Measurements from ENCODE around the gene SERPINB2.

SERPINB2 gene

GRCh38 chr18:63887424-63887823 lies at the start of gene SERPINB2:
Gene SERPINB2, plus strand, starts transcription at chr18:63887705. Its CDS starts 3,740 bp downstream, at chr18:63891445.
- no peak for DNase-seq

- no peak for DNase-seq
These were observed 44.5 kb upstream of the SERPINB2 start for GRCh38 chr18:63843008-63843407.

- no peak for DNase-seq
These were observed 43.3 kb upstream of the SERPINB2 start for GRCh38 chr18:63844254-63844653.

- DNase-seq, result no peak
These were observed 39.3 kb upstream of the SERPINB2 start for GRCh38 chr18:63848159-63848558.

GRCh38 chr18:63850020-63850419 lies 37.5 kb upstream of the SERPINB2 start:
- DNase-seq, result no peak

- no peak for DNase-seq
These were observed 36.9 kb upstream of the SERPINB2 start for GRCh38 chr18:63850636-63851035.

- DNase-seq, result no peak
These were observed 29.0 kb upstream of the SERPINB2 start for GRCh38 chr18:63858456-63858855.

- DNase-seq, result no peak
These were observed 27.6 kb upstream of the SERPINB2 start for GRCh38 chr18:63859781-63860475.

GRCh38 chr18:63860531-63860930 lies 27.0 kb upstream of the SERPINB2 start:
- no peak for DNase-seq

- DNase-seq, result no peak
These were observed 20.0 kb upstream of the SERPINB2 start for GRCh38 chr18:63867368-63868125.

GRCh38 chr18:63868546-63868945 lies 19.0 kb upstream of the SERPINB2 start:
- no peak for DNase-seq

GRCh38 chr18:63869374-63869773 lies 18.1 kb upstream of the SERPINB2 start:
- no peak for DNase-seq

- DNase-seq, result no peak
These were observed 17.7 kb upstream of the SERPINB2 start for GRCh38 chr18:63869851-63870250.

GRCh38 chr18:63871836-63872235 lies 15.7 kb upstream of the SERPINB2 start:
- no peak for DNase-seq

GRCh38 chr18:63872586-63872985 lies 14.9 kb upstream of the SERPINB2 start:
- no peak for DNase-seq

- DNase-seq, result no peak
These were observed 9.2 kb upstream of the SERPINB2 start for GRCh38 chr18:63878343-63878742.

- no peak for DNase-seq
These were observed 8.6 kb upstream of the SERPINB2 start for GRCh38 chr18:63878925-63879324.

GRCh38 chr18:63879709-63880108 lies 7.8 kb upstream of the SERPINB2 start:
- DNase-seq, result no peak

- no peak for DNase-seq
These were observed 5.7 kb upstream of the SERPINB2 start for GRCh38 chr18:63881851-63882250.

GRCh38 chr18:63882333-63883141 lies 5.0 kb upstream of the SERPINB2 start:
- no peak for DNase-seq

- DNase-seq, result no peak
These were observed 3.9 kb upstream of the SERPINB2 start for GRCh38 chr18:63883617-63884016.

- DNase-seq, result no peak
These were observed 1.1 kb downstream of the SERPINB2 start for GRCh38 chr18:63888470-63889190.

- DNase-seq, result no peak
These were observed 2.1 kb downstream of the SERPINB2 start for GRCh38 chr18:63889626-63890025.

Measured in activated CD4-positive, alpha-beta T cell treated with anti-CD3 and anti-CD28 coated beads for 1 hour (primary cell).